GM23338 (cell line): ENCODE results near the gene UIMC1. TPM values are rescaled to one million over a fixed set of nuclear protein-coding genes. Genes with fewer than 3 reads are reported as not detected.

Source experiments
- ATAC-seq: fragments of 200-7000 bp; cut with Tn5 transposase; 3 replicates; pipeline ENCODE4 v1.9.1; 2020
- DNase-seq: peaks from one replicate; pipeline ENCODE4 v3.0.0-alpha.2; 2015; ENCODE audit warnings: low spot score
- H2AFZ ChIP-seq: fragments of 200-600 bp; sonication (generic); 2 replicates; pipeline ENCODE4 v1.8.0; 2016; ENCODE audit warnings: antibody characterized with exemption, mild to moderate bottlenecking, moderate library complexity
- H3F3A ChIP-seq: fragments of 200-600 bp; sonication (generic); replicated peaks from 2 replicates; pipeline ENCODE4 v1.8.0; 2017; ENCODE audit warnings: antibody characterized with exemption, mixed run types, low read depth
- H3K27ac ChIP-seq: fragments of 200-600 bp; sonication (generic); 2 replicates; pipeline ENCODE4 v1.6.1; 2016; ENCODE audit warnings: low read depth
- H3K27me3 ChIP-seq: fragments of 200-600 bp; sonication (generic); 2 replicates; pipeline ENCODE4 v1.8.0; 2016; ENCODE audit warnings: mild to moderate bottlenecking, mixed run types, moderate library complexity; ENCODE audit not compliant: insufficient read depth
- H3K36me3 ChIP-seq: fragments of 200-600 bp; sonication (generic); 2 replicates; pipeline ENCODE4 v1.8.0; 2016; ENCODE audit warnings: mild to moderate bottlenecking; ENCODE audit not compliant: insufficient read depth
- H3K4me1 ChIP-seq: fragments of 200-600 bp; sonication (generic); 2 replicates; pipeline ENCODE4 v1.8.0; 2016; ENCODE audit warnings: mild to moderate bottlenecking, moderate library complexity; ENCODE audit not compliant: insufficient read depth
- H3K4me2 ChIP-seq: fragments of 200-600 bp; sonication (generic); 2 replicates; pipeline ENCODE4 v1.7.1; 2017; ENCODE audit warnings: mixed run types
- H3K4me3 ChIP-seq: fragments of 200-600 bp; sonication (generic); 2 replicates; pipeline ENCODE4 v1.6.1; 2016; ENCODE audit warnings: mixed run types
- H3K79me2 ChIP-seq: fragments of 200-600 bp; sonication (generic); replicated peaks from 2 replicates; pipeline ENCODE4 v1.8.0; 2017; ENCODE audit warnings: mild to moderate bottlenecking; ENCODE audit not compliant: insufficient read depth
- H3K9me2 ChIP-seq: fragments of 200-600 bp; sonication (generic); 2 replicates; pipeline ENCODE4 v1.8.0; 2017; ENCODE audit not compliant: insufficient read depth
- H4K20me1 ChIP-seq: fragments of 200-600 bp; sonication (generic); replicated peaks from 2 replicates; pipeline ENCODE4 v1.8.0; 2017; ENCODE audit warnings: mild to moderate bottlenecking; ENCODE audit not compliant: insufficient read depth
- H3K27ac Mint-ChIP-seq: 2 replicates; pipeline ENCODE4 v1.8.0; 2020; ENCODE audit warnings: inconsistent platforms, mild to moderate bottlenecking, moderate library complexity, mixed read lengths
- H3K27me3 Mint-ChIP-seq: 3 replicates; pipeline ENCODE4 v1.8.0; 2022; ENCODE audit warnings: low read depth, mild to moderate bottlenecking, moderate library complexity, mixed read lengths, inconsistent platforms; ENCODE audit not compliant: insufficient read depth, poor library complexity
- H3K36me3 Mint-ChIP-seq: 3 replicates; pipeline ENCODE4 v1.8.0; 2021; ENCODE audit warnings: low read depth, mild to moderate bottlenecking, inconsistent platforms, moderate library complexity, mixed read lengths
- H3K4me1 Mint-ChIP-seq: 3 replicates; pipeline ENCODE4 v1.8.0; 2020; ENCODE audit warnings: mild to moderate bottlenecking, inconsistent platforms, mixed read lengths
- H3K4me3 Mint-ChIP-seq: 3 replicates; pipeline ENCODE4 v1.8.0; 2021; ENCODE audit warnings: moderate library complexity, mild to moderate bottlenecking, inconsistent platforms, mixed read lengths
- H3K9me3 Mint-ChIP-seq: 3 replicates; pipeline ENCODE4 v1.8.0; 2020; ENCODE audit warnings: moderate library complexity, mild to moderate bottlenecking, inconsistent platforms, mixed read lengths
- EZH2phosphoT487 ChIP-seq: fragments of 200-600 bp; sonication (generic); IDR thresholded peaks from one replicate; pipeline ENCODE4 v1.8.1; 2018; ENCODE audit warnings: antibody characterized with exemption; ENCODE audit not compliant: unreplicated experiment
- JUNB ChIP-seq: IDR thresholded peaks from one replicate; pipeline ENCODE4 v1.6.1; 2016; ENCODE audit warnings: antibody characterized with exemption; ENCODE audit not compliant: unreplicated experiment
- POLR2AphosphoS5 ChIP-seq: IDR thresholded peaks from 2 replicates; pipeline ENCODE4 v1.6.1; 2016; ENCODE audit warnings: antibody characterized with exemption, low read depth
- STAT1 ChIP-seq: IDR thresholded peaks from one replicate; pipeline ENCODE4 v1.6.1; 2016; ENCODE audit warnings: antibody characterized with exemption; ENCODE audit not compliant: unreplicated experiment
- ZNF114 ChIP-seq: fragments of 250-450 bp; sonication (Bioruptor Pico); IDR thresholded peaks from 2 replicates; pipeline ENCODE4 v1.5.0; 2020; ENCODE audit warnings: mild to moderate bottlenecking, moderate library complexity
- ZNF331 ChIP-seq: fragments of 250-450 bp; sonication (Bioruptor Pico); IDR thresholded peaks from 2 replicates; pipeline ENCODE4 v1.5.0; 2020; ENCODE audit warnings: low read depth, mild to moderate bottlenecking, moderate library complexity
- polyA plus RNA-seq: library from polyadenylated mRNA; unstranded; fragments of >200 nt; fragmentation: Nextera tagmentation; extraction: Ambion mirVana; gene quantifications from 2 replicates; pipeline ENCODE4 v1.2.1, GENCODE V29; 2016
- total RNA-seq: library from RNA; depleted of rRNA; stranded (reverse); fragments of >200 nt; shearing (Covaris generic); gene quantifications from 2 replicates; pipeline ENCODE4 v1.2.3, GENCODE V29; 2014
- TF ChIP-seq, protein P1 (sequence below): fragments of 250-450 bp; sonication (Bioruptor Pico); IDR thresholded peaks from 2 replicates; pipeline ENCODE4 v1.5.0; 2020; ENCODE audit warnings: mild to moderate bottlenecking, moderate library complexity
- TF ChIP-seq, protein P2 (sequence below): IDR thresholded peaks from 2 replicates; pipeline ENCODE4 v1.6.1; 2016; ENCODE audit warnings: antibody characterized with exemption

The UIMC1 gene
- total and polyA plus RNA-seq, 2 experiments from 2014 or later, result 36.4 to 40.1 TPM

GRCh38 chr5:176894298-176894697 lies 112.3 kb downstream of the UIMC1 start (continued):
- TF ChIP-seq ZNF114 (CRISPR knock-in tag), result no peak
- no peak for TF ChIP-seq STAT1
- TF ChIP-seq, protein P1, sequence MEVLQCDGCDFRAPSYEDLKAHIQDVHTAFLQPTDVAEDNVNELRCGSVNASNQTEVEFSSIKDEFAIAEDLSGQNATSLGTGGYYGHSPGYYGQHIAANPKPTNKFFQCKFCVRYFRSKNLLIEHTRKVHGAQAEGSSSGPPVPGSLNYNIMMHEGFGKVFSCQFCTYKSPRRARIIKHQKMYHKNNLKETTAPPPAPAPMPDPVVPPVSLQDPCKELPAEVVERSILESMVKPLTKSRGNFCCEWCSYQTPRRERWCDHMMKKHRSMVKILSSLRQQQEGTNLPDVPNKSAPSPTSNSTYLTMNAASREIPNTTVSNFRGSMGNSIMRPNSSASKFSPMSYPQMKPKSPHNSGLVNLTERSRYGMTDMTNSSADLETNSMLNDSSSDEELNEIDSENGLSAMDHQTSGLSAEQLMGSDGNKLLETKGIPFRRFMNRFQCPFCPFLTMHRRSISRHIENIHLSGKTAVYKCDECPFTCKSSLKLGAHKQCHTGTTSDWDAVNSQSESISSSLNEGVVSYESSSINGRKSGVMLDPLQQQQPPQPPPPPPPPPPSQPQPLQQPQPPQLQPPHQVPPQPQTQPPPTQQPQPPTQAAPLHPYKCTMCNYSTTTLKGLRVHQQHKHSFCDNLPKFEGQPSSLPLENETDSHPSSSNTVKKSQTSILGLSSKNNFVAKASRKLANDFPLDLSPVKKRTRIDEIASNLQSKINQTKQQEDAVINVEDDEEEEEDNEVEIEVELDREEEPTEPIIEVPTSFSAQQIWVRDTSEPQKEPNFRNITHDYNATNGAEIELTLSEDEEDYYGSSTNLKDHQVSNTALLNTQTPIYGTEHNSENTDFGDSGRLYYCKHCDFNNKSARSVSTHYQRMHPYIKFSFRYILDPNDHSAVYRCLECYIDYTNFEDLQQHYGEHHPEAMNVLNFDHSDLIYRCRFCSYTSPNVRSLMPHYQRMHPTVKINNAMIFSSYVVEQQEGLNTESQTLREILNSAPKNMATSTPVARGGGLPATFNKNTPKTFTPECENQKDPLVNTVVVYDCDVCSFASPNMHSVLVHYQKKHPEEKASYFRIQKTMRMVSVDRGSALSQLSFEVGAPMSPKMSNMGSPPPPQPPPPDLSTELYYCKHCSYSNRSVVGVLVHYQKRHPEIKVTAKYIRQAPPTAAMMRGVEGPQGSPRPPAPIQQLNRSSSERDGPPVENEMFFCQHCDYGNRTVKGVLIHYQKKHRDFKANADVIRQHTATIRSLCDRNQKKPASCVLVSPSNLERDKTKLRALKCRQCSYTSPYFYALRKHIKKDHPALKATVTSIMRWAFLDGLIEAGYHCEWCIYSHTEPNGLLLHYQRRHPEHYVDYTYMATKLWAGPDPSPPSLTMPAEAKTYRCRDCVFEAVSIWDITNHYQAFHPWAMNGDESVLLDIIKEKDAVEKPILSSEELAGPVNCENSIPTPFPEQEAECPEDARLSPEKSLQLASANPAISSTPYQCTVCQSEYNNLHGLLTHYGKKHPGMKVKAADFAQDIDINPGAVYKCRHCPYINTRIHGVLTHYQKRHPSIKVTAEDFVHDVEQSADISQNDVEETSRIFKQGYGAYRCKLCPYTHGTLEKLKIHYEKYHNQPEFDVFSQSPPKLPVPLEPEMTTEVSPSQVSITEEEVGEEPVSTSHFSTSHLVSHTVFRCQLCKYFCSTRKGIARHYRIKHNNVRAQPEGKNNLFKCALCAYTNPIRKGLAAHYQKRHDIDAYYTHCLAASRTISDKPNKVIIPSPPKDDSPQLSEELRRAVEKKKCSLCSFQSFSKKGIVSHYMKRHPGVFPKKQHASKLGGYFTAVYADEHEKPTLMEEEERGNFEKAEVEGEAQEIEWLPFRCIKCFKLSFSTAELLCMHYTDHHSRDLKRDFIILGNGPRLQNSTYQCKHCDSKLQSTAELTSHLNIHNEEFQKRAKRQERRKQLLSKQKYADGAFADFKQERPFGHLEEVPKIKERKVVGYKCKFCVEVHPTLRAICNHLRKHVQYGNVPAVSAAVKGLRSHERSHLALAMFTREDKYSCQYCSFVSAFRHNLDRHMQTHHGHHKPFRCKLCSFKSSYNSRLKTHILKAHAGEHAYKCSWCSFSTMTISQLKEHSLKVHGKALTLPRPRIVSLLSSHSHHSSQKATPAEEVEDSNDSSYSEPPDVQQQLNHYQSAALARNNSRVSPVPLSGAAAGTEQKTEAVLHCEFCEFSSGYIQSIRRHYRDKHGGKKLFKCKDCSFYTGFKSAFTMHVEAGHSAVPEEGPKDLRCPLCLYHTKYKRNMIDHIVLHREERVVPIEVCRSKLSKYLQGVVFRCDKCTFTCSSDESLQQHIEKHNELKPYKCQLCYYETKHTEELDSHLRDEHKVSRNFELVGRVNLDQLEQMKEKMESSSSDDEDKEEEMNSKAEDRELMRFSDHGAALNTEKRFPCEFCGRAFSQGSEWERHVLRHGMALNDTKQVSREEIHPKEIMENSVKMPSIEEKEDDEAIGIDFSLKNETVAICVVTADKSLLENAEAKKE, result no peak
- no peak for TF ChIP-seq EZH2phosphoT487

DNA sequence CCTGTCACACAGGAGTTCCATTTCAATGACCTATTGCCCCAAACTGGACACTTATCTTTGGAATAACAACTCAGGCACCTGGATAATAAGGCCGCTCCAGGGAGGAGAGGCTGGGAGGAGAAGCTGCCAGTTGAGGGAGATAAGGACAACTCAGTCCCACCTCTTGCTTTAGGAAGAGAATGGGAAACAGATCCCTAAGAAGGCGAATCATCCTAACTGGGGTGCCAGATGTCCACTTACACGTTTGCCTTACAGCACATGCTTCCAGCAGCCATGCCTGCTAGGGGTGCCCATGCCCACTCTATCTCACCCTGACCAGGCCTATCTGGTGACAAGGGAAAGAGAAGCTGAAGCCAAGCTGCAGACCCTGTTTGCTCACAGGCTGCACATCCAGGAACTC lies 113.9 kb downstream of the UIMC1 start:
- Mint-ChIP-seq H3K27ac (no peak overlapping the region), H3K9me3 (no peaks in the 10 kb centered on the region), H3K4me3 (no peak overlapping the region), H3K36me3 (no peaks in the 10 kb centered on the region), H3K4me1 (peaks cover 4% of the 10 kb centered on the region; the same call in 2 of the 3 replicates), H3K27me3 (peaks cover 7% of the 10 kb centered on the region)
- H3F3A ChIP-seq, result no peaks in the 10 kb centered on the region
- no peak overlapping the region for H2AFZ ChIP-seq
- no peak overlapping the region for H3K4me3 ChIP-seq
- ATAC-seq, result no peak
- H3K79me2 ChIP-seq, result no peaks in the 10 kb centered on the region
- H3K27me3 ChIP-seq, result no peaks in the 10 kb centered on the region
- no peaks in the 10 kb centered on the region for H3K36me3 ChIP-seq
- DNase-seq, result no peak
- no peak overlapping the region for H3K4me2 ChIP-seq
- H3K4me1 ChIP-seq, result no peaks in the 10 kb centered on the region
- no peak overlapping the region for H3K27ac ChIP-seq
- H3K9me2 ChIP-seq, result no peaks in the 10 kb centered on the region
- H4K20me1 ChIP-seq, result no peaks in the 10 kb centered on the region
- TF ChIP-seq JUNB (no peak), STAT1 (no peak), POLR2AphosphoS5 (no peak), ZNF331 (CRISPR knock-in tag) (no peak)
- TF ChIP-seq, protein P1, result no peak
- TF ChIP-seq, protein P2, sequence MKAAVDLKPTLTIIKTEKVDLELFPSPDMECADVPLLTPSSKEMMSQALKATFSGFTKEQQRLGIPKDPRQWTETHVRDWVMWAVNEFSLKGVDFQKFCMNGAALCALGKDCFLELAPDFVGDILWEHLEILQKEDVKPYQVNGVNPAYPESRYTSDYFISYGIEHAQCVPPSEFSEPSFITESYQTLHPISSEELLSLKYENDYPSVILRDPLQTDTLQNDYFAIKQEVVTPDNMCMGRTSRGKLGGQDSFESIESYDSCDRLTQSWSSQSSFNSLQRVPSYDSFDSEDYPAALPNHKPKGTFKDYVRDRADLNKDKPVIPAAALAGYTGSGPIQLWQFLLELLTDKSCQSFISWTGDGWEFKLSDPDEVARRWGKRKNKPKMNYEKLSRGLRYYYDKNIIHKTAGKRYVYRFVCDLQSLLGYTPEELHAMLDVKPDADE, result no peak
